NCI-H226 (cell line): Measurements from ENCODE around the gene EVL.

Experiments used
- DNase-seq: peaks from one replicate; pipeline ENCODE4 v3.0.0-alpha.2; 2015

EVL gene

DNA sequence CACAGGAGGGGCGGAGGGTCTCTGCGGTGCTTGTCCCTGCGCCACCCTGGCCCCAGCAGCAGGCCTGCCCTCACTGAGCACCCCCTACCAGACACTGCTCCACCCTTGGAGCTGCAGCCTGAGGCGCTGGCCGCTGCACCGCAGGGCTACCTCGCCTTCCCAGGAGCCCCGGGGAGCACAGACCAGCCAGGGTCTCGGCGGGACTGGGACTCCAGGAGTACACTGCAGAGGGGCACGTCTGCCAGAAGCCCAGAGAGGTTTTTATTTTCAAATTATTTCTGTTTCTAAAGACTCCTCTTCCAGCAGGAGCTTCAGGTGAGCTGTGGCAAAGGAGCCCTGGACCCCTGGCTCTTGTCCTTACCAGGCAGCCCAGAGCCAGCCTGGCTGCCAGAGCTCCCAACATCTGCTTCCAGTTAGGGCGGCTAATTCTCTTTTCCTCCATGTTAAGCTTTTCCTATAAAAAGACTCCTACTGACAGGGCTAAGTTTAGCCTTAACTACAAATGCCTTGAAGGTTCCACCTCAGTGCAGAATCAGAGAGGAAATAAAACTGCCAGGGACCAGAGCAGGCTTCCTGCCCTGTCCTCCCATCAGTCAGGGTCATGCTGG is 67.8 kb downstream of the EVL start:
- DNase-seq: no peak

- DNase-seq: no peak
Measured at GRCh38 chr14:100134586-100134985, 69.4 kb downstream of the EVL start.

- no peak for DNase-seq
Measured at GRCh38 chr14:100135073-100135472, 69.9 kb downstream of the EVL start.

- DNase-seq: no peak
Measured at GRCh38 chr14:100135784-100136183, 70.6 kb downstream of the EVL start.

DNA sequence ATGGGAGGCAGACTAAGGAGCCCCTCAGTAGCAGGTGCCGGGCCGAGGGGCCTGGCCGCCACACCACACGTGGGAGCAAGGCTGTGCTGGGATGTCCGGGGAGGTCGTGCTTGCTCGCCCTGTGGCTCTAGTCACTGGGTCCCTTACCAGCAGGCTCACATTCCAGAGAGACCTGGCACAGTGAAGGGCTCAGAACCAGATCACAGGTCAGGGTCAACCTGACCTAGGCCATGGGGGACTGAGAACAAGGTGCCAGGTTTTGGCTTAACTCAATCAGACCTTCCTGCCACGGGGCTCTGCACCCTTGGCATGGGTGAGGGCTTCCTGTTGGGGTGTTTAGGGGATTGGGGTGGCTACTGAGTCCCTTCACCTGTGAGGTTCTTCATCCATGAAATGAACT is 72.0 kb downstream of the EVL start:
- no peak for DNase-seq

DNA sequence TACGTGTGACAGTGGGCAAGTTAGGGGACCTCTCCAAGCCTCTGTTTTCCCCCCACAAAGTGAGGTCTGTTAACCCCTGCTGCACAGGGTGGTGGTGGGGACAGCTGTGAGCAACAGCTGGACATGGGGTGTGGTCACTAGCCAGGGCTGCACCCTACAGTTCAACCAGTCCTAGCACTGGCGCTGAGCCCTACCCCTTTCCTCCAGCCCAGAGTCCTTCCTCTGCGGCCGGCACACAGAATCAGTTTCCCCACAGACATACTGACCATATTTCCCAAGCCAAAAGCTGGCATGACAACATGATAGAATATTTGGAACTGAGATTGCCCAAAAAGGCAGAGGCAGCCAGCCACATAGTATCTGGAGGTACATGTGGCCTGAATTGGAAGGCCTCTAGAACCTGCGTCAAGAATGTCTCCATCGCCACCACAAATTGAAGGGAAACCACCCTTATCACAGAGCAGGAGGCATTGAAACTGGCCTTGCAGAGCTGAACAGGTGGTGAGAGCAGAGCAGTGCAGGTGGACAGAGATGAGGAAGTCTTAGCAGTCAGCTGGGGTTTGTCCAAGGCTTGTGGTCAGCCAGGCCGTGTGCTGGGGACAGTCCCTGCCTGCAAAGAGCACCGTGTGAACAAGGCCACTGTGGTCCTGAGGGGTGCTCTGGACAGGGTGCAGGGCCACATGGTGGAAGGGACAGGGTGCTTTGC is 73.0 kb downstream of the EVL start:
- DNase-seq: no peak

GRCh38 chr14:100138955-100139354 is 73.7 kb downstream of the EVL start:
- DNase-seq: no peak

GRCh38 chr14:100140452-100141078 is 75.3 kb downstream of the EVL start:
- DNase-seq: peak; percentile 17

GRCh38 chr14:100141098-100141497 is 75.9 kb downstream of the EVL start:
- no peak for DNase-seq

DNA sequence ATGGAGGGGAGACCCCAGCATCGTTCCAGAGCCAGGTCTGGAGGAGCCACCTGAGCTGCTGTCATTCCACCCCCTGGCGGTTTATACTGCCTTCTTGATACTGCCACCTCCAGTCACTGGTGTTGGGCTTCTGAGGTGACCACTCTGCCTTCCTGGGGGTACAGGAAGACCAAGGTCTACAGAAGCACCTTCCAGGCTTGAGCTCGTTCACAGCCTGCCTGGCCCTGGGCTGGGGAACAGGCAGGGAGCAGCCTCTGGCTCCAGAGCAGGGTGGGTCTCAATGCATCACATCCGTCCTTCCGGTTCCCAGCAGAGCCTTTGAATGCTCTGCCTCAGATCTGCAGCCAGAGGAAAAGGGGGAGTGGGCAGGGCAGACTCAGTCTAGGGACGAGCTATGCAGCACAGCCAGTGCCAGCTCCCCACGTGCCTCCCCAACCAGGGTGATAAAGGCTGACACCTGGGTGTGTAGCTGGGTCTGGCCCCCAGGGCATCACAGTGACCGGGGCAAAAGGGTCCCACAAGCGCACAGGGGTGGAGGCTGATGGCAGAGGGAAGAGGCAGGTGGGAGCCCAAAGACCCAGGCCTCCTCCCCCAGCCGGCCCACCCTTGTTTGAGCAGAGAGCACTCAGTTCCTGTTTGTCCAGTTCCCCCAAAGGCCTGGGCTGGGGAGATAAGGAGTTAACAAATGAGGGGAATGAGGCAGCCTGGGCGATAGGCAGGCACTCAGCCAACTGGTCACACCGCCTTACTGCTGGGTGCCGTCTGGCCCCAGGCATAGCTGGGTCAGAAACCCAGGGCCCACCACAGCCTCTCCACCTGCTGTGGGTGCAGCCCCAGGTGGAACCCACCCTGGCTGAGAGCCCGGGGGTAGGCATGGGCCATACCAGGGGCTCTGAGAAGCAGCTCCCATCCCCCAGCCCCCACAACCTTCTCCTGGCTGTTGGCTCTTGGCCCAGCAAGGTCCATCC is 77.1 kb downstream of the EVL start:
- peak; percentile 50 for DNase-seq

DNA sequence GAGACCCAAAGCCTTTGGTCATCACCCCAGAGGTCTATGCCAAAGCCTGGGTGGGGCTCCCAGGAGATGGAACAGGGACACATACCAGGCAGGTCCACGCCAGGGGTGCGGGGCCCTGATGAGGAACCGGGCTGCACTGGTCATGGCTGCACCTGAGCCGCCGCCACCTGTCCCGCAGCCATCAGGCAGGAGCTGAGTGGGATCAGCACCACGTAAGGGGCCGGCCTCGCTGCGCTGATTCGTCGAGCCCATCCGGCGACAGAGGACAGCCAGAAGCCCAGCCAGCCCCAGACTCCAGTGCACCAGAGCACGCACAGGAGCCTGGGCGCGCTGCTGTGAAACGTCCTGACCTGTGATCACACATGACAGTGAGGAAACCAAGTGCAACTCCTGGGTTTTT is 78.3 kb downstream of the EVL start:
- DNase-seq: no peak

DNA sequence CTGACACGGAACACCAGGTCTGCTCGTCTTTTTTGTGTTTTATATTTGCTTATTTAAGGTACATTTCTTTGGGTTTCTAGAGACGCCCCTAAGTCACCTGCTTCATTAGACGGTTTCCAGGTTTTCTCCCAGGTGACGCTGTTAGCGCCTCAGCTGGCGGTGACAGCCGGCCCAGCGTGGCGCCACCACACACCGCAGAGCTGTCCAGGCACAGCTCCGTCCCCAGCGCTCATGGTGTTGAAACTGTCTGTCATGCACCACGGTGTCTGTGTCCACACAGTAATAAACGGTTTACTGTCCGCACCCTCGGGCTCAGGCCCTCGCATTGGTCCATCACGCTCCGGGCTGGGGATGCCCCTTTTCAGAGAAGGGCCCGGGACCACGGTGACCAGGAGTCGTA is 78.7 kb downstream of the EVL start:
- no peak for DNase-seq

DNA sequence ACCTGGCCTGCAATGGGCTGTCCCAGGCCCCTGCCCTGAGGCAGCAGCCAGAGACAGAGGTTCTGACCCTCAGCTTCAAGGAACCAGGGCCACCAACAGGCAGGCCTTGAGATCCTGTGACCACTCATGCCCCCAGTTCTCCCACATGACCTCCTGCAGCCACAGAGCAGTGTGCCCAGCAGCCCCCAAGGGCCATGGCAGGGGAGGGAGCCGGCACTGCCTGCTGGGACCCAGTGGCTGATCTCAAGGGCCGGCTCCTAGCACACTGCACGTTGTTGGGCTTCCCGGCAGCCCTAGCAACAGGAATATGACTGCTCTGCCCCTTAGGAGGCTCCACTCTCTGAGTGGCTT is 79.4 kb downstream of the EVL start:
- DNase-seq: no peak

DNA sequence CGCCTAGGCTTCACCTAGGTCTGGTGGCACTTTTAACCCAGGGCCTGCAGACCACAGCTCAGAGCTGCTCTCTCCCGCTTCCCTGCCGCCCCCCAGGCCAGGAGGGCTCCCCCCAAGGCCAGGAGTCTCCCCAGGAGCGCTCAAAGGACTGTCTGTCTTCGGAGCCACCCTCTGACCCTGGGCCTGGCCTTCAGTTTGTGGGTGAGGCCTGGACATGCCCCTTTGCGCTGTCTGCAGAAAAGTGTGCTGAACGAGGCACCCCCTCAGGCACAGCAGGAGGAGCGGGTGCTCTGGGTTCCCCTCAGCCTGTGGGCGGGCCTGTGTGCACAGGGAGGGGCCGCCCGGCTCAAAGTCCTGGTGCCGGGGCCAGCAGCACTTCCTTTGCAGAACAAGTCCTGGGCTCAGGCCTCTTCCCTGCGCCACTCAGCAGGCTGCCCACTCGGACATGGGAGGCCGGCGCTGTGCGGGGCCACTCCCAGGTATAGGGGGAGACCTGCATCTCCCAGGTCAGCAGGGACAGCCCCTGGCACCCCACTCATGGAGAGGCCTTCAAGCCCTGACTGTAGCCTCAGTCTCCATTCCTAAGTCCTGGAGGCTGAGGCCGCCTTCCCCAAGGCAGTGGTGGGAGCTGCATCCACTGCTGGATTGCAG is 79.9 kb downstream of the EVL start:
- DNase-seq: no peak

GRCh38 chr14:100145682-100146464 is 80.7 kb downstream of the EVL start:
- DNase-seq: no peak

DNA sequence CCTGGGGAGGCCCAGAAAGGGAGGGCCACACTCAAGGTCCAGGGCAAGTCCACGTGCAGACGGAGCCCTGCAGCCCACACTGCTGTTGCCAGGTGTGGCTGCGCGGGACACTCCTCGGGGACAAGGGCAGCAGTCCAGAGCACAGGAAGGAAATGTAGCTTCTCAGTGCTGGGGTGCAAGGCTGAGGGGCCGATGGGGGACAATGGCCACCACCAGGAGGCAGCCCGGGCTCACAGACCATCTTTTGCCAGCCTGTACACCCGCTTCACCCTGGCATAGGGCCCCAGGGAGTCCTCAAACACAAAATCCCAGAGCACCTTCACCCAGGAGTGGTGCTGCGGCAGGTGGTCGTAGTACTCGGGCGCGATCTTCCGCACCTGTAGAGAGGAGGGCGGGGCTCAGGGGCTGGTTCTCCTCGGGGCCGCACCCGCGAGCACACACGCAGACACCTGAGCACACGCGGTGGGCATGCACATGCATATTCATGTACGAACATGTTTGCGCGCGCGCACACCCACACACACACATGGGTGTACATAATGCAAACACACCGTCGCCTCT is 81.4 kb downstream of the EVL start:
- no peak for DNase-seq

- no peak for DNase-seq
Measured at GRCh38 chr14:100147181-100147631, 82.0 kb downstream of the EVL start.

DNA sequence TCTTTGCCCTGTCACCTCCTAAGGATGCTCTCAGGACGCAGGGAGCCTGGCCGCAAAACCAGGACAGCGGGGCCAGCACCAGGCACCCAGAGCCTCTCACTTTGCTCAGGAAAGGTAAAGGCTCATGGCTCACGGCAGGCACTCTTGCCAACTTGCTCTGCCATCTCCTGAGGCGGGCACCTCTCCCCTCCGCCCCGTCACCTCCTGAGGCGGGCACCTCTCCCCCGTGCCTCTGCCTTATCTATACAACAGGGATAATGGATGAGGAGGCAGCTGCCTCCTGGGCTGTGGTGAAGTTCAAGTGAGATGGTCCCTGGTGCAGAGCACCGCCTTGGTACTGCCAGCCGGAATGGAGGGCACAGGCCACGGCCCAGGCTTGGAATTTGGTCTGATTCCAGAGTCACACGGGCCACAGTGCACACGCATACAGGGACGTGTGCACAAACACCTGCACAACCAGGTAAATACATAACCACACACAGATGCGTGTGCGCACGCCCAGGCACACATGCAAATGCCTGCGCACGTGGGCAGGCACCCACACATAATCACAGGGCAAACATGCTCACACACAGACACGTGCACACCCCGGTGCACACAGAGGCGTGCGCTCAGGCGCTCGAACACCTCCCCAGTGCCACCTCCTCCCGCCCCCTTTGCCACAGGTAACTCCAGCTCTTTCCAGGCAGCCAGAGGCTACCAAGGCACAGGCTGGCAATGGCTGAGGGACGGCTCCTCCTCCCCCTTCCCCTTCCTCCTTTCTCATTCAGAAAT is 82.7 kb downstream of the EVL start:
- DNase-seq: no peak

- no peak for DNase-seq
Measured at GRCh38 chr14:100148837-100149731, 83.9 kb downstream of the EVL start.
